ENCODE results near the gene OTOGL.

OTOGL gene

GRCh38 chr12:80162177-80162576, 62.8 kb downstream of the OTOGL start:
- Histone ChIP-seq H3K36me3 (ENCODE audit: control insufficient read depth in 2 of 2, insufficient read depth in 2 of 2, low read length in 2 of 2) (no peaks in the 10 kb centered on the region), H3K9me3 (ENCODE audit: control insufficient read depth in 2 of 2, low read length in 2 of 2) (no peaks in the 10 kb centered on the region), H3K4me3 (ENCODE audit: low read length in 2 of 2) (no peak overlapping the region), H3K4me1 (ENCODE audit: control insufficient read depth, insufficient read depth, low read length) (no peaks in the 10 kb centered on the region), H3K27ac (ENCODE audit: low read length) (no peak overlapping the region), H3K9ac (ENCODE audit: low read length in 2 of 2) (no peak overlapping the region), H3K27me3 (ENCODE audit: control insufficient read depth in 1 of 2, insufficient read depth in 2 of 2, low read length in 2 of 2) (no peaks in the 10 kb centered on the region)

DNA sequence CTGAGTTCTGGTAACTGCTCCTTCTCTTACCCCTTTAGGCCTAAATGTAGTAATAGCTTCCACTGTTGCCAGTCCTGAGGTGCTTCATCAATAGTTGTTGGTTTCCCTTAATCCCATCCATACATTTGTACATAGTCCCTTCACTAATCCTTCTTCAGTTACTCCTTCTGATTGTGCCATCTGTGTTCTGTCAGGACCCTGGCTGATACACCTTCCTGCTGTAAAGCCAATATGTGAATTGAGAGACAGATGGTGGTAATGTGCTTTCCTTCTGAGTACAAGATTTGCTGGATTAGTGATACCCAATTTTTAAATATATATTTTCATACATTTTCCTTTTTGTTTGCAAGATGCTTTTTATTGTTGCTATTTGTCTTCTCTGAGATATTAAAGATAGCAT, 66.4 kb downstream of the OTOGL start:
- Histone ChIP-seq H3K27me3 (ENCODE audit: control insufficient read depth in 1 of 2, insufficient read depth in 2 of 2, low read length in 2 of 2) (no peaks in the 10 kb centered on the region), H3K9ac (ENCODE audit: low read length in 2 of 2) (no peak overlapping the region), H3K4me3 (ENCODE audit: low read length in 2 of 2) (no peak overlapping the region), H3K36me3 (ENCODE audit: control insufficient read depth in 2 of 2, insufficient read depth in 2 of 2, low read length in 2 of 2) (no peaks in the 10 kb centered on the region), H3K27ac (ENCODE audit: low read length) (no peak overlapping the region), H3K4me1 (ENCODE audit: control insufficient read depth, insufficient read depth, low read length) (no peaks in the 10 kb centered on the region), H3K9me3 (ENCODE audit: control insufficient read depth in 2 of 2, low read length in 2 of 2) (no peaks in the 10 kb centered on the region)

DNA sequence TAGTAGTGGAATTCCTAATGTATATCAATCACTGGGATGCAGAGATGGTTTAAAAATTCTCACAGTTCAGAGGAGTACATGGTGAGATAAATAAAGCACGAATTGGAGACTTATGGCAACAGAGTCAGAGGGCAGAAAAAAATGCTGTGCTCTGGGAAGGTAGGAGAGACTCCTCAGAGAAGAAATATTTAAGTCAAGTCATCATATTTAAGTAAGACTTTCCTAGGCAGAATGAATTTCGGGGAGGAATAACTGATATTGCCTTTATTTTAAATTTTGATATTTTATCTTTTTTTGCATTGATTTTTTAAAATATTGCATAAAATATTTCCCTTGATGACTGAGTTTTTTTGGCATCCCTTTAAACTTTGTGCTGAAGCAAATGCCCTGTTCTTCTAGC, 67.4 kb downstream of the OTOGL start:
- no peaks in the 10 kb centered on the region for H3K4me1 ChIP-seq (ENCODE audit: control insufficient read depth, insufficient read depth, low read length)

DNA sequence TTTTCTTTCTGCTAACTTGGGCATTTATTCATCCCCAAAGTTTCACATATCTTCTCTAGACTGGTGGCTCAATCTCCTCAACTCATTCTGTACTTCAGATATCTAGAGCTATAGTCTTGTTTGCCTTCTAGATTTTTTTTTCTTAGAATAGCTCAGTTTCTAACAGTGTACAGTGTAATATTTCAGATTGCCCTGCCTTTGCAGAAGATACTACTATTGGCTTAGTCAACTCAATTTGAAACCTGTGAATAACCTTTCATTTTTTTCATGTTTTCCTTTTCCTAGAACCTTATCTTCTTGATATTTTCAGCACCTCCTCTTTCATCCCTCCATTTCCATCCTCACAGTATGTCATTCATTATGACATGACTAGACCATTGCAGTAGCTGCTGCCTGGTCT, 69.6 kb downstream of the OTOGL start:
- no peaks in the 10 kb centered on the region for H3K9me3 ChIP-seq (ENCODE audit: control insufficient read depth in 2 of 2, low read length in 2 of 2)
- H3K27ac ChIP-seq (ENCODE audit: low read length), result no peak overlapping the region
- H3K36me3 ChIP-seq (ENCODE audit: control insufficient read depth in 2 of 2, insufficient read depth in 2 of 2, low read length in 2 of 2), result no peaks in the 10 kb centered on the region
- no peaks in the 10 kb centered on the region for H3K4me1 ChIP-seq (ENCODE audit: control insufficient read depth, insufficient read depth, low read length)
- no peak overlapping the region for H3K4me3 ChIP-seq (ENCODE audit: low read length in 2 of 2)
- H3K27me3 ChIP-seq (ENCODE audit: control insufficient read depth in 1 of 2, insufficient read depth in 2 of 2, low read length in 2 of 2), result no peaks in the 10 kb centered on the region
- no peak overlapping the region for H3K9ac ChIP-seq (ENCODE audit: low read length in 2 of 2)

More for the DNA sequence above, 67.4 kb downstream of the OTOGL start:
- Histone ChIP-seq H3K4me3 (ENCODE audit: low read length in 2 of 2) (no peak overlapping the region), H3K36me3 (ENCODE audit: control insufficient read depth in 2 of 2, insufficient read depth in 2 of 2, low read length in 2 of 2) (no peaks in the 10 kb centered on the region), H3K9me3 (ENCODE audit: control insufficient read depth in 2 of 2, low read length in 2 of 2) (no peaks in the 10 kb centered on the region), H3K27me3 (ENCODE audit: control insufficient read depth in 1 of 2, insufficient read depth in 2 of 2, low read length in 2 of 2) (no peaks in the 10 kb centered on the region), H3K27ac (ENCODE audit: low read length) (no peak overlapping the region), H3K9ac (ENCODE audit: low read length in 2 of 2) (no peak overlapping the region)

DNA sequence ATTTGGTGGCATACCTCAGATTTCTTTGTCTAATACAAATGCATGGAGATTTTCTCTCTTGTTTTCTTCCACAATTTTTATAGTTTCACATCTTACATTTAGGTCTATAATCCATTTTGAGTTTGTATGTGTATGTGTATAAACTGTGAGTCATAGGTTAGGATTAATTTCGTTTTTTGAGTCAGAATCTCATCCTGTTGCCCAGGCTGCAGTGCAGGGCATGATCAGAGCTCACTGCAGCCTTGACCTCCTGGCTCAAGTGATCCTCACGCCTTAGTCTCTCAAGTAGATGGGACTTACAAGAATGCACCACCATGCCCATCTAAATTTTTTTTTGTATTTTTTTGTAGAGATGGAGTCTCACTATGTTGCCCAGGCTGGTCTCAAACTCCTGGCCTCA, 71.6 kb downstream of the OTOGL start:
- no peaks in the 10 kb centered on the region for H3K27me3 ChIP-seq (ENCODE audit: control insufficient read depth in 1 of 2, insufficient read depth in 2 of 2, low read length in 2 of 2)
- H3K27ac ChIP-seq (ENCODE audit: low read length), result no peak overlapping the region
- no peaks in the 10 kb centered on the region for H3K9me3 ChIP-seq (ENCODE audit: control insufficient read depth in 2 of 2, low read length in 2 of 2)
- no peaks in the 10 kb centered on the region for H3K4me1 ChIP-seq (ENCODE audit: control insufficient read depth, insufficient read depth, low read length)
- no peaks in the 10 kb centered on the region for H3K36me3 ChIP-seq (ENCODE audit: control insufficient read depth in 2 of 2, insufficient read depth in 2 of 2, low read length in 2 of 2)
- no peak overlapping the region for H3K9ac ChIP-seq (ENCODE audit: low read length in 2 of 2)
- H3K4me3 ChIP-seq (ENCODE audit: low read length in 2 of 2), result no peak overlapping the region

GRCh38 chr12:80173083-80173864, 73.9 kb downstream of the OTOGL start:
- H3K27me3 ChIP-seq (ENCODE audit: control insufficient read depth in 1 of 2, insufficient read depth in 2 of 2, low read length in 2 of 2), result no peaks in the 10 kb centered on the region
- no peaks in the 10 kb centered on the region for H3K9me3 ChIP-seq (ENCODE audit: control insufficient read depth in 2 of 2, low read length in 2 of 2)
- no peak overlapping the region for H3K27ac ChIP-seq (ENCODE audit: low read length)

GRCh38 chr12:80175307-80175930, 76.1 kb downstream of the OTOGL start:
- H3K36me3 ChIP-seq (ENCODE audit: control insufficient read depth in 2 of 2, insufficient read depth in 2 of 2, low read length in 2 of 2), result no peaks in the 10 kb centered on the region
- no peak overlapping the region for H3K27ac ChIP-seq (ENCODE audit: low read length)
- H3K4me1 ChIP-seq (ENCODE audit: control insufficient read depth, insufficient read depth, low read length), result no peaks in the 10 kb centered on the region
- no peaks in the 10 kb centered on the region for H3K27me3 ChIP-seq (ENCODE audit: control insufficient read depth in 1 of 2, insufficient read depth in 2 of 2, low read length in 2 of 2)
- no peak overlapping the region for H3K9ac ChIP-seq (ENCODE audit: low read length in 2 of 2)
- H3K9me3 ChIP-seq (ENCODE audit: control insufficient read depth in 2 of 2, low read length in 2 of 2), result no peaks in the 10 kb centered on the region
- H3K4me3 ChIP-seq (ENCODE audit: low read length in 2 of 2), result no peak overlapping the region

More at GRCh38 chr12:80173083-80173864, 73.9 kb downstream of the OTOGL start:
- Histone ChIP-seq H3K36me3 (ENCODE audit: control insufficient read depth in 2 of 2, insufficient read depth in 2 of 2, low read length in 2 of 2) (no peaks in the 10 kb centered on the region), H3K4me3 (ENCODE audit: low read length in 2 of 2) (no peak overlapping the region), H3K4me1 (ENCODE audit: control insufficient read depth, insufficient read depth, low read length) (no peaks in the 10 kb centered on the region), H3K9ac (ENCODE audit: low read length in 2 of 2) (no peak overlapping the region)

DNA sequence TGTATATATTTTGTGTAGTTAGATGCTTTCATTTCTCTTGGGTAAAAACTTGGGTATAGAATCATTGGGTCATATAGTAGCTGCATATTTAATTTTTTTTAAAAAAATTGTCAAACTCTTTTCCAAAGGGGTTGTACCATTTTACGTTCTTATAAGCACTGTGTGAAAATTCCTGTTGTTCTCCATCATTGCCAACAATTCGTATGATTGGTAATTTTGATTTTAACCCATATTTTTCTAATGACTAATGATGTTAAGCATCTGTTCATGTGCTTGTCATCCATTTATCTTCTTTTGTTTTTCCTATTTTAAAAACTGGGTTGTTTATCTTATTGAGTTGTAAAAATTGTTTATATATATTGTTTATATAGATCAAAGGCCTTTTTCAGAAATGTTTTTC, 77.4 kb downstream of the OTOGL start:
- Histone ChIP-seq H3K4me1 (ENCODE audit: control insufficient read depth, insufficient read depth, low read length) (no peaks in the 10 kb centered on the region), H3K27me3 (ENCODE audit: control insufficient read depth in 1 of 2, insufficient read depth in 2 of 2, low read length in 2 of 2) (no peaks in the 10 kb centered on the region), H3K9me3 (ENCODE audit: control insufficient read depth in 2 of 2, low read length in 2 of 2) (no peaks in the 10 kb centered on the region), H3K9ac (ENCODE audit: low read length in 2 of 2) (no peak overlapping the region), H3K4me3 (ENCODE audit: low read length in 2 of 2) (no peak overlapping the region), H3K36me3 (ENCODE audit: control insufficient read depth in 2 of 2, insufficient read depth in 2 of 2, low read length in 2 of 2) (no peaks in the 10 kb centered on the region), H3K27ac (ENCODE audit: low read length) (no peak overlapping the region)

GRCh38 chr12:80178846-80179245, 79.5 kb downstream of the OTOGL start:
- H3K27ac ChIP-seq (ENCODE audit: low read length), result no peak overlapping the region
- H3K27me3 ChIP-seq (ENCODE audit: control insufficient read depth in 1 of 2, insufficient read depth in 2 of 2, low read length in 2 of 2), result no peaks in the 10 kb centered on the region
- H3K4me1 ChIP-seq (ENCODE audit: control insufficient read depth, insufficient read depth, low read length), result no peaks in the 10 kb centered on the region
- no peaks in the 10 kb centered on the region for H3K9me3 ChIP-seq (ENCODE audit: control insufficient read depth in 2 of 2, low read length in 2 of 2)
- no peaks in the 10 kb centered on the region for H3K36me3 ChIP-seq (ENCODE audit: control insufficient read depth in 2 of 2, insufficient read depth in 2 of 2, low read length in 2 of 2)
- H3K9ac ChIP-seq (ENCODE audit: low read length in 2 of 2), result no peak overlapping the region
- no peak overlapping the region for H3K4me3 ChIP-seq (ENCODE audit: low read length in 2 of 2)

DNA sequence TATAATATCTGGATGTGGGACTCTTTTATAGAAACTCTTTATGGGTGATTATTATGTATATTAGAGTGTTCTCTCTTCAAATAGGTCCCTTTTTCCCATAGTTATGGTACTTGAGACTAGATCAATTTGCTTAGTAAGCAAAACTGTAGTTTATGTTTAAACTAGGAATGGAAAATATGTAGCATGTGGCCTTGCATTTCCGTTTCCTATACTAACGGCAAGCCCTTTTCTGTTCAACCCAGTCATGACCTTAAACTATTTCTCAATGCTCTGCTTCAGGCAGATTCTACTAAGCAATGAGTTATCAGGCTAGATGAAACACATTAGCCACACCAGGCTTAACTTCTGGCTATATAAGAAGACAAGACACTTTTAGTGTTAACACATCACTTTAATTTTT, 84.6 kb downstream of the OTOGL start:
- no peaks in the 10 kb centered on the region for H3K27me3 ChIP-seq (ENCODE audit: control insufficient read depth in 1 of 2, insufficient read depth in 2 of 2, low read length in 2 of 2)
- peaks cover 14% of the 10 kb centered on the region for H3K4me1 ChIP-seq (ENCODE audit: control insufficient read depth, insufficient read depth, low read length)
- no peaks in the 10 kb centered on the region for H3K9me3 ChIP-seq (ENCODE audit: control insufficient read depth in 2 of 2, low read length in 2 of 2)
- H3K36me3 ChIP-seq (ENCODE audit: control insufficient read depth in 2 of 2, insufficient read depth in 2 of 2, low read length in 2 of 2), result no peaks in the 10 kb centered on the region
- H3K27ac ChIP-seq (ENCODE audit: low read length), result no peak overlapping the region
- no peak overlapping the region for H3K4me3 ChIP-seq (ENCODE audit: low read length in 2 of 2)
- no peak overlapping the region for H3K9ac ChIP-seq (ENCODE audit: low read length in 2 of 2)

GRCh38 chr12:80184926-80185325, 85.6 kb downstream of the OTOGL start:
- Histone ChIP-seq H3K4me3 (ENCODE audit: low read length in 2 of 2) (no peak overlapping the region), H3K9ac (ENCODE audit: low read length in 2 of 2) (no peak overlapping the region), H3K36me3 (ENCODE audit: control insufficient read depth in 2 of 2, insufficient read depth in 2 of 2, low read length in 2 of 2) (no peaks in the 10 kb centered on the region), H3K27ac (ENCODE audit: low read length) (no peak overlapping the region), H3K27me3 (ENCODE audit: control insufficient read depth in 1 of 2, insufficient read depth in 2 of 2, low read length in 2 of 2) (no peaks in the 10 kb centered on the region), H3K4me1 (ENCODE audit: control insufficient read depth, insufficient read depth, low read length) (peaks cover 14% of the 10 kb centered on the region), H3K9me3 (ENCODE audit: control insufficient read depth in 2 of 2, low read length in 2 of 2) (no peaks in the 10 kb centered on the region)

Measured in stomach smooth muscle (tissue), 2 donors.